Hepatocyte (in vitro differentiated cells): ENCODE results near the gene NHS. TPM values are rescaled to one million over a fixed set of nuclear protein-coding genes. Genes with fewer than 3 reads are reported as not detected.

Experiments
- DNase-seq: peaks from one replicate; pipeline ENCODE4 v3.0.0-alpha.2; 2016; ENCODE audit warnings: low spot score
- H2AFZ ChIP-seq: fragments of 200-600 bp; sonication (generic); 2 replicates; pipeline ENCODE4 v1.6.0; 2016; ENCODE audit warnings: antibody characterized with exemption, mild to moderate bottlenecking
- H3K27ac ChIP-seq: fragments of 200-600 bp; sonication (generic); 2 replicates; pipeline ENCODE4 v1.5.1; 2016; ENCODE audit warnings: mild to moderate bottlenecking
- H3K27me3 ChIP-seq: fragments of 200-600 bp; sonication (generic); 2 replicates; pipeline ENCODE4 v1.6.1; 2016
- H3K36me3 ChIP-seq: fragments of 200-600 bp; sonication (generic); replicated peaks from 2 replicates; pipeline ENCODE4 v1.5.1; 2016; ENCODE audit warnings: low read depth; ENCODE audit not compliant: insufficient read depth
- H3K4me1 ChIP-seq: fragments of 200-600 bp; sonication (generic); 2 replicates; pipeline ENCODE4 v1.5.1; 2016; ENCODE audit warnings: mild to moderate bottlenecking, moderate library complexity; ENCODE audit not compliant: insufficient read depth
- H3K4me2 ChIP-seq: fragments of 200-600 bp; sonication (generic); 2 replicates; pipeline ENCODE4 v1.6.0; 2016
- H3K4me3 ChIP-seq: fragments of 200-600 bp; sonication (generic); 2 replicates; pipeline ENCODE4 v1.5.1; 2016; ENCODE audit warnings: mild to moderate bottlenecking
- H3K79me2 ChIP-seq: fragments of 200-600 bp; sonication (generic); 2 replicates; pipeline ENCODE4 v1.6.0; 2017; ENCODE audit warnings: mild to moderate bottlenecking
- H3K9me2 ChIP-seq: fragments of 200-600 bp; sonication (generic); replicated peaks from 2 replicates; pipeline ENCODE4 v1.6.0; 2017; ENCODE audit warnings: mild to moderate bottlenecking; ENCODE audit not compliant: insufficient read depth
- H3K9me3 ChIP-seq: fragments of 200-600 bp; sonication (generic); 2 replicates; pipeline ENCODE4 v1.5.1; 2016; ENCODE audit warnings: low read depth, mild to moderate bottlenecking
- H4K20me1 ChIP-seq: fragments of 200-600 bp; sonication (generic); 2 replicates; pipeline ENCODE4 v1.6.0; 2016; ENCODE audit warnings: mild to moderate bottlenecking; ENCODE audit not compliant: insufficient read depth, poor library complexity, severe bottlenecking
- CTCF ChIP-seq: fragments of 200-600 bp; sonication (generic); IDR thresholded peaks from 2 replicates; pipeline ENCODE4 v1.5.1; 2016; ENCODE audit warnings: antibody characterized with exemption, mild to moderate bottlenecking; ENCODE audit not compliant: poor library complexity
- EZH2 ChIP-seq: fragments of 200-600 bp; sonication (generic); IDR thresholded peaks from 2 replicates; pipeline ENCODE4 v1.6.1; 2016; ENCODE audit warnings: antibody characterized with exemption, mild to moderate bottlenecking, borderline replicate concordance
- EZH2phosphoT487 ChIP-seq: fragments of 200-600 bp; sonication (generic); IDR thresholded peaks from one replicate; pipeline ENCODE4 v1.6.1; 2018; ENCODE audit warnings: antibody characterized with exemption, mild to moderate bottlenecking, low read depth, moderate library complexity; ENCODE audit not compliant: unreplicated experiment, severe bottlenecking
- WGBS: methylation state at CpG from one replicate; pipeline ENCODE4 v1.1.6; 2016; ENCODE audit warnings: low lambda C conversion rate; ENCODE audit errors: missing lambda C conversion rate; 5-methylcytosine and 5-hydroxymethylcytosine counted together
- polyA plus RNA-seq: library from polyadenylated mRNA; unstranded; fragments of >200 nt; fragmentation: Nextera tagmentation; extraction: Ambion mirVana; gene quantifications from 2 replicates; pipeline ENCODE4 v1.2.1, GENCODE V29; 2016
- total RNA-seq: library from RNA; depleted of rRNA; stranded (reverse); fragments of >200 nt; gene quantifications from 2 replicates; pipeline ENCODE4 v1.2.3, GENCODE V29; 2014

Gene NHS
- total and polyA plus RNA-seq, 2 experiments from 2014 or later: 0.35 to 3.1 TPM

GRCh38 chrX:17687648-17688047 lies 312.6 kb downstream of the NHS start:
- Histone ChIP-seq H3K9me2 (no peaks in the 10 kb centered on the region), H3K36me3 (no peaks in the 10 kb centered on the region), H3K4me2 (no peak overlapping the region), H3K27me3 (no peaks in the 10 kb centered on the region), H2AFZ (no peak overlapping the region), H3K79me2 (no peaks in the 10 kb centered on the region), H3K9me3 (no peaks in the 10 kb centered on the region), H3K27ac (no peak overlapping the region), H3K4me1 (no peaks in the 10 kb centered on the region), H4K20me1 (no peaks in the 10 kb centered on the region), H3K4me3 (no peak overlapping the region)
- no peak for TF ChIP-seq EZH2phosphoT487
- no peak for TF ChIP-seq CTCF
- TF ChIP-seq EZH2: no peak
- 91% methylated on average over 14 of the region's 14 CpGs for WGBS
- DNase-seq: no peak

GRCh38 chrX:17689971-17690409 lies 315.0 kb downstream of the NHS start:
- WGBS: 53% methylated on average over 4 of the region's 4 CpGs
- peak; percentile 63 for TF ChIP-seq CTCF
- TF ChIP-seq EZH2: no peak
- no peaks in the 10 kb centered on the region for H3K79me2 ChIP-seq
- no peaks in the 10 kb centered on the region for H3K9me2 ChIP-seq
- H3K27me3 ChIP-seq: no peaks in the 10 kb centered on the region
- no peak overlapping the region for H3K27ac ChIP-seq
- no peaks in the 10 kb centered on the region for H3K4me1 ChIP-seq
- no peak overlapping the region for H2AFZ ChIP-seq
- no peaks in the 10 kb centered on the region for H3K36me3 ChIP-seq
- no peak overlapping the region for H3K4me3 ChIP-seq
- H3K9me3 ChIP-seq: no peaks in the 10 kb centered on the region
- no peak overlapping the region for H3K4me2 ChIP-seq
- peak; percentile 73 for DNase-seq
- H4K20me1 ChIP-seq: no peaks in the 10 kb centered on the region

- TF ChIP-seq CTCF (no peak), EZH2 (no peak), EZH2phosphoT487 (no peak)
- Histone ChIP-seq H3K27me3 (no peaks in the 10 kb centered on the region), H3K4me2 (no peak overlapping the region), H3K36me3 (no peaks in the 10 kb centered on the region), H3K9me3 (no peaks in the 10 kb centered on the region), H3K9me2 (no peaks in the 10 kb centered on the region), H3K79me2 (no peaks in the 10 kb centered on the region), H3K27ac (no peak overlapping the region), H3K4me1 (no peaks in the 10 kb centered on the region), H4K20me1 (no peaks in the 10 kb centered on the region), H2AFZ (no peak overlapping the region), H3K4me3 (no peak overlapping the region)
- no peak for DNase-seq
- WGBS: 70% methylated on average over 5 of the region's 5 CpGs
Observed at GRCh38 chrX:17692709-17693346, 317.8 kb downstream of the NHS start.

GRCh38 chrX:17697191-17697590 lies 322.2 kb downstream of the NHS start:
- Histone ChIP-seq H3K9me2 (peaks cover 4% of the 10 kb centered on the region), H2AFZ (no peak overlapping the region), H3K4me3 (no peak overlapping the region), H3K27ac (no peak overlapping the region), H3K27me3 (no peaks in the 10 kb centered on the region), H3K4me1 (no peaks in the 10 kb centered on the region), H4K20me1 (no peaks in the 10 kb centered on the region), H3K79me2 (no peaks in the 10 kb centered on the region), H3K9me3 (no peaks in the 10 kb centered on the region), H3K36me3 (no peaks in the 10 kb centered on the region), H3K4me2 (no peak overlapping the region)
- TF ChIP-seq EZH2 (no peak), CTCF (peak; percentile 30), EZH2phosphoT487 (no peak)
- 56% methylated on average over 1 of the region's 1 CpG for WGBS
- DNase-seq: no peak
